Measurements from ENCODE around the gene NDRG2.

The NDRG2 gene

GRCh38 chr14:21037156-21037555, 12.3 kb upstream of the NDRG2 start:
- no peak for TF ChIP-seq CTCF (IDR thresholded peaks at IDR 0.05)

GRCh38 chr14:21036751-21037150, 11.9 kb upstream of the NDRG2 start:
- TF ChIP-seq CTCF (IDR thresholded peaks at IDR 0.05) = no peak

GRCh38 chr14:21034707-21035106, 9.8 kb upstream of the NDRG2 start, which contains the start of gene RNASE13:
TSS of gene RNASE13 (minus strand) at chr14:21034807. CDS start at chr14:21034288, 519 bp downstream.
- TF ChIP-seq CTCF (IDR thresholded peaks at IDR 0.05) = no peak

- no peak for TF ChIP-seq CTCF (IDR thresholded peaks at IDR 0.05)
Measured at GRCh38 chr14:21033133-21033698, 8.4 kb upstream of the NDRG2 start.

- no peak for TF ChIP-seq CTCF (IDR thresholded peaks at IDR 0.05)
Measured at GRCh38 chr14:21032326-21033132, 7.7 kb upstream of the NDRG2 start.

- TF ChIP-seq CTCF (IDR thresholded peaks at IDR 0.05) = no peak
Measured at GRCh38 chr14:21030531-21030930, 5.7 kb upstream of the NDRG2 start.

GRCh38 chr14:21029917-21030316, 5.1 kb upstream of the NDRG2 start, which contains the start of gene TPPP2:
TSS of gene TPPP2 (plus strand) at chr14:21030217. CDS start at chr14:21030582, 365 bp downstream.
- no peak for TF ChIP-seq CTCF (IDR thresholded peaks at IDR 0.05)
